HEK293 (cell line): ENCODE measurements around the gene SMTNL2.

ENCODE experiments used
- ZNF112 ChIP-seq: fragments of 450-650 bp; formaldehyde crosslinking; IDR thresholded peaks from 2 replicates; pipeline ENCODE4 v1.5.0; 2017; ENCODE audit warnings: missing biosample characterization, missing genetic modification characterization
- ZNF114 ChIP-seq: fragments of 450-650 bp; formaldehyde crosslinking; IDR thresholded peaks from 2 replicates; pipeline ENCODE4 v1.5.0; 2017; ENCODE audit warnings: missing biosample characterization, missing genetic modification characterization
- ZNF423 ChIP-seq: fragments of 450-650 bp; formaldehyde crosslinking; IDR thresholded peaks from 2 replicates; pipeline ENCODE4 v1.5.1; 2016; ENCODE audit warnings: missing biosample characterization, missing genetic modification characterization
- TF ChIP-seq, protein P1 (sequence below): IDR thresholded peaks from 2 replicates; pipeline ENCODE4 v1.6.1; 2011; ENCODE audit warnings: mild to moderate bottlenecking, low read depth, low read length, borderline replicate concordance
- TF ChIP-seq, protein P2 (sequence below): fragments of 450-650 bp; formaldehyde crosslinking; IDR thresholded peaks from 2 replicates; pipeline ENCODE4 v1.5.1; 2016; ENCODE audit warnings: missing biosample characterization, missing genetic modification characterization

DNA sequence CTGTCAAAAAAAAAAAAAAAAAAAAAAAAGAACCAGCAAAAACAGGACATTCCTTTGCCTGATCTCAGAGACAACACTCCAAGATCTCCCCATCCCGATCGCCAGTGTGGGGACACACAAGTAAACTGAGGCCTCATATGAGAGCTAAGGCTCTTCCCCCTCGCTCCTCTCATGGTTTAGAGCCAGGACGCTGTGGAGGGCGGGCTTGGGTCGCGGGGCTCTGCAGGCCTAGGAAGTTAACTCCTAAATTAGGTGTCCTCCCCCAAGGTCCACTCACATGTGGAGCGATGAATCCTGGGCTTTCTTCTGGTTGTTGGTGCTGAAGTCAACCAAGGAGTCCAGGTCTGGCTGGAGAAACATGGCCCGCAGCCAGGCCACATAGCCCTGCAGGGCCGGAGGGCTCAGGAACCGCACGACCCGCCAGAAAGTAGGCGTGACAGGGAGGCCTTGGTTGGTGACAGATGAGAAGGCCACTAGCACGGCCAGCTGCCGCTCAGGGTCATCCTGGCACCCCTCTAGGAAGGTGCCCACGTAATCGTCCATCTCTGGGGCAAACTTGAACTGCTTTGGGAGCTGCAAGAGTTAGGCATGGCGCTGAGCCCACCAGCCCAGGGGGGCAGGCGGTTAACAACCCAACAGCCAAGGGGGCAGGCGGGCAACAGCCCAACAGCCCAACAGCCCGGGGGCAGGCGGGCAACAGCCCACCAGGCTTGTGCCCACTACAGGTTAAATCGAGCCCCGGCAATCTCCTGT, 34.4 kb upstream of the SMTNL2 start:
- TF ChIP-seq, protein P1, sequence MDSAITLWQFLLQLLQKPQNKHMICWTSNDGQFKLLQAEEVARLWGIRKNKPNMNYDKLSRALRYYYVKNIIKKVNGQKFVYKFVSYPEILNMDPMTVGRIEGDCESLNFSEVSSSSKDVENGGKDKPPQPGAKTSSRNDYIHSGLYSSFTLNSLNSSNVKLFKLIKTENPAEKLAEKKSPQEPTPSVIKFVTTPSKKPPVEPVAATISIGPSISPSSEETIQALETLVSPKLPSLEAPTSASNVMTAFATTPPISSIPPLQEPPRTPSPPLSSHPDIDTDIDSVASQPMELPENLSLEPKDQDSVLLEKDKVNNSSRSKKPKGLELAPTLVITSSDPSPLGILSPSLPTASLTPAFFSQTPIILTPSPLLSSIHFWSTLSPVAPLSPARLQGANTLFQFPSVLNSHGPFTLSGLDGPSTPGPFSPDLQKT: no peak
- TF ChIP-seq, protein P2, sequence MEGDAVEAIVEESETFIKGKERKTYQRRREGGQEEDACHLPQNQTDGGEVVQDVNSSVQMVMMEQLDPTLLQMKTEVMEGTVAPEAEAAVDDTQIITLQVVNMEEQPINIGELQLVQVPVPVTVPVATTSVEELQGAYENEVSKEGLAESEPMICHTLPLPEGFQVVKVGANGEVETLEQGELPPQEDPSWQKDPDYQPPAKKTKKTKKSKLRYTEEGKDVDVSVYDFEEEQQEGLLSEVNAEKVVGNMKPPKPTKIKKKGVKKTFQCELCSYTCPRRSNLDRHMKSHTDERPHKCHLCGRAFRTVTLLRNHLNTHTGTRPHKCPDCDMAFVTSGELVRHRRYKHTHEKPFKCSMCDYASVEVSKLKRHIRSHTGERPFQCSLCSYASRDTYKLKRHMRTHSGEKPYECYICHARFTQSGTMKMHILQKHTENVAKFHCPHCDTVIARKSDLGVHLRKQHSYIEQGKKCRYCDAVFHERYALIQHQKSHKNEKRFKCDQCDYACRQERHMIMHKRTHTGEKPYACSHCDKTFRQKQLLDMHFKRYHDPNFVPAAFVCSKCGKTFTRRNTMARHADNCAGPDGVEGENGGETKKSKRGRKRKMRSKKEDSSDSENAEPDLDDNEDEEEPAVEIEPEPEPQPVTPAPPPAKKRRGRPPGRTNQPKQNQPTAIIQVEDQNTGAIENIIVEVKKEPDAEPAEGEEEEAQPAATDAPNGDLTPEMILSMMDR (tag by site-specific recombination): no peak
- TF ChIP-seq ZNF112 (tag by site-specific recombination): no peak
- TF ChIP-seq ZNF114 (tag by site-specific recombination): no peak
- no peak for TF ChIP-seq ZNF423
